ENCODE results near the gene NR2F1. TPM values are rescaled to one million over a fixed set of nuclear protein-coding genes. Genes with fewer than 3 reads are reported as not detected.

The NR2F1 gene
- total RNA-seq, 1 donor from 2014 or later, result 2.1 TPM

GRCh38 chr5:93567424-93567823, 15.6 kb upstream of the NR2F1 start:
- Mint-ChIP-seq H3K4me1 (ENCODE audit: unreplicated experiment) (peaks cover 13% of the 10 kb centered on the region), H3K27ac (ENCODE audit: unreplicated experiment) (no peak overlapping the region), H3K36me3 (ENCODE audit: low read depth, unreplicated experiment) (no peaks in the 10 kb centered on the region), H3K9me3 (ENCODE audit: unreplicated experiment) (no peaks in the 10 kb centered on the region), H3K4me3 (ENCODE audit: unreplicated experiment) (no peak overlapping the region), H3K27me3 (ENCODE audit: unreplicated experiment) (peaks cover 10% of the 10 kb centered on the region)
- no peak for TF ChIP-seq CTCF (IDR thresholded peaks at IDR 0.05; ENCODE audit: unreplicated experiment)
- DNase-seq (ENCODE audit: low spot score), result no peak

- peaks cover 29% of the 10 kb centered on the region for H3K4me1 Mint-ChIP-seq (ENCODE audit: unreplicated experiment)
- no peak overlapping the region for H3K27ac Mint-ChIP-seq (ENCODE audit: unreplicated experiment)
- H3K4me3 Mint-ChIP-seq (ENCODE audit: unreplicated experiment), result peak overlapping the region; percentile 62
- H3K27me3 Mint-ChIP-seq (ENCODE audit: unreplicated experiment), result peaks cover 16% of the 10 kb centered on the region
- no peaks in the 10 kb centered on the region for H3K9me3 Mint-ChIP-seq (ENCODE audit: unreplicated experiment)
- H3K36me3 Mint-ChIP-seq (ENCODE audit: low read depth, unreplicated experiment), result peaks cover 3% of the 10 kb centered on the region
- no peak for DNase-seq (ENCODE audit: low spot score)
- no peak for TF ChIP-seq CTCF (IDR thresholded peaks at IDR 0.05; ENCODE audit: unreplicated experiment)
Observed at GRCh38 chr5:93569300-93570160, 13.5 kb upstream of the NR2F1 start.

- Mint-ChIP-seq H3K4me3 (ENCODE audit: unreplicated experiment) (peak overlapping the region; percentile 62), H3K27me3 (ENCODE audit: unreplicated experiment) (peaks cover 17% of the 10 kb centered on the region), H3K9me3 (ENCODE audit: unreplicated experiment) (no peaks in the 10 kb centered on the region)
Observed at GRCh38 chr5:93570294-93571113, 12.5 kb upstream of the NR2F1 start.

GRCh38 chr5:93571114-93571949, 11.7 kb upstream of the NR2F1 start:
- Mint-ChIP-seq H3K9me3 (ENCODE audit: unreplicated experiment) (no peaks in the 10 kb centered on the region), H3K27me3 (ENCODE audit: unreplicated experiment) (peaks cover 17% of the 10 kb centered on the region), H3K36me3 (ENCODE audit: low read depth, unreplicated experiment) (peaks cover 3% of the 10 kb centered on the region), H3K4me3 (ENCODE audit: unreplicated experiment) (peak overlapping the region; percentile 84), H3K4me1 (ENCODE audit: unreplicated experiment) (peaks cover 30% of the 10 kb centered on the region), H3K27ac (ENCODE audit: unreplicated experiment) (peak overlapping the region; percentile 76)
- TF ChIP-seq CTCF (IDR thresholded peaks at IDR 0.05; ENCODE audit: unreplicated experiment), result no peak
- DNase-seq (ENCODE audit: low spot score), result no peak

More at GRCh38 chr5:93570294-93571113, 12.5 kb upstream of the NR2F1 start:
- Mint-ChIP-seq H3K4me1 (ENCODE audit: unreplicated experiment) (peaks cover 30% of the 10 kb centered on the region), H3K36me3 (ENCODE audit: low read depth, unreplicated experiment) (peaks cover 3% of the 10 kb centered on the region), H3K27ac (ENCODE audit: unreplicated experiment) (no peak overlapping the region)
- no peak for TF ChIP-seq CTCF (IDR thresholded peaks at IDR 0.05; ENCODE audit: unreplicated experiment)
- no peak for DNase-seq (ENCODE audit: low spot score)
